22Rv1 (cell line): ENCODE measurements around the gene DNTT.

Experiments used
- CTCF ChIP-seq: fragments of 450-650 bp; IDR thresholded peaks from 2 replicates; pipeline ENCODE4 v1.5.1; 2017; ENCODE audit warnings: mild to moderate bottlenecking
- ZFX ChIP-seq: fragments of 450-650 bp; IDR thresholded peaks from 2 replicates; pipeline ENCODE4 v1.6.1; 2017; ENCODE audit warnings: antibody characterized with exemption, borderline replicate concordance

- TF ChIP-seq CTCF (no peak), ZFX (no peak)
Observed at GRCh38 chr10:96299383-96299782, 4.9 kb upstream of the DNTT start.
